SK-N-SH (cell line): Measurements from ENCODE around the gene ZYG11B. TPM values are rescaled to one million over a fixed set of nuclear protein-coding genes. Genes with fewer than 3 reads are reported as not detected.

Source experiments
- CTCF ChIA-PET: fragments of 300-600, 350-600 bp; formaldehyde crosslinking; extraction: SDS; loops from one replicate; lab custom pipeline; 2021; lab: Yijun Ruan, JAX
- POLR2A ChIA-PET: fragments of 350-600 bp; sonication (Branson Sonifier 250); formaldehyde crosslinking; extraction: SDS; loops from one replicate; lab custom pipeline; 2020; ENCODE audit warnings: antibody characterized with exemption, inconsistent platforms; lab: Yijun Ruan, JAX
- DNase-seq: peaks from one replicate; pipeline ENCODE4 v3.0.0; 2012
- H2AFZ ChIP-seq: fragments of 200-600 bp; sonication (generic); 2 replicates; pipeline ENCODE4 v1.8.1; 2016; ENCODE audit warnings: antibody characterized with exemption, mild to moderate bottlenecking, low read depth
- H3F3A ChIP-seq: fragments of 200-600 bp; sonication (generic); replicated peaks from 2 replicates; pipeline ENCODE3; 2016; ENCODE audit warnings: antibody characterized with exemption, mild to moderate bottlenecking; ENCODE audit not compliant: insufficient read depth
- H3K27ac ChIP-seq, 2 experiments: fragments of 200-500 bp in 1 of 2; fragments of 200-600 bp in 1 of 2; sonication (Bioruptor generic) in 1 of 2; sonication (generic), shearing (Covaris generic) in 1 of 2; 2 replicates each; pipeline versions ENCODE4 v1.5.1 to v1.6.1; 2014 to 2016; ENCODE audit warnings: low read depth in 2 of 2, inconsistent platforms in 1 of 2, low read length in 1 of 2, mild to moderate bottlenecking in 1 of 2, mixed read lengths in 1 of 2
- H3K27me3 ChIP-seq: fragments of 200-600 bp; sonication (generic), shearing (Covaris generic); 2 replicates; pipeline ENCODE4 v1.6.1; 2016; ENCODE audit warnings: mixed run types; ENCODE audit not compliant: insufficient read depth
- H3K36me3 ChIP-seq, 2 experiments: fragments of 200-500 bp in 1 of 2; fragments of 200-600 bp in 1 of 2; sonication (Bioruptor generic) in 1 of 2; sonication (generic) in 1 of 2; replicated peaks in 1 of 2; 2 replicates each; pipeline versions ENCODE3 to v1.5.1; 2014 to 2016; ENCODE audit warnings: low read length in 1 of 2, mild to moderate bottlenecking in 1 of 2; ENCODE audit not compliant: insufficient read depth in 2 of 2, control insufficient read depth in 1 of 2
- H3K4me1 ChIP-seq, 2 experiments: fragments of 200-500 bp in 1 of 2; fragments of 200-600 bp in 1 of 2; sonication (Bioruptor generic) in 1 of 2; sonication (generic), shearing (Covaris generic) in 1 of 2; 2 replicates each; pipeline versions ENCODE4 v1.5.1 to v1.6.1; 2014 to 2016; ENCODE audit warnings: low read depth in 1 of 2, low read length in 1 of 2, mixed run types in 1 of 2; ENCODE audit not compliant: insufficient read depth in 2 of 2, control insufficient read depth in 1 of 2
- H3K4me2 ChIP-seq: fragments of 200-600 bp; sonication (generic), shearing (Covaris generic); 2 replicates; pipeline ENCODE4 v1.6.1; 2017; ENCODE audit warnings: mixed run types
- H3K4me3 ChIP-seq, 2 experiments: fragments of 200-500 bp in 1 of 2; fragments of 200-600 bp in 1 of 2; sonication (Bioruptor generic) in 1 of 2; sonication (generic), shearing (Covaris generic) in 1 of 2; 2 replicates each; pipeline versions ENCODE4 v1.5.1 to v1.8.1; 2014 to 2016; ENCODE audit warnings: low read depth in 2 of 2, inconsistent platforms in 1 of 2, low read length in 1 of 2, mild to moderate bottlenecking in 1 of 2, mixed read lengths in 1 of 2, moderate library complexity in 1 of 2
- H3K79me2 ChIP-seq: fragments of 200-600 bp; sonication (generic); 2 replicates; pipeline ENCODE4 v1.8.1; 2017; ENCODE audit warnings: mild to moderate bottlenecking; ENCODE audit not compliant: insufficient read depth
- H3K9ac ChIP-seq: fragments of 200-600 bp; sonication (generic); 2 replicates; pipeline ENCODE4 v1.6.1; 2017; ENCODE audit warnings: mixed run types
- H3K9me2 ChIP-seq: fragments of 200-600 bp; sonication (generic); 2 replicates; pipeline ENCODE4 v1.6.1; 2017; ENCODE audit warnings: mixed run types
- H3K9me3 ChIP-seq: fragments of 200-600 bp; sonication (generic); 2 replicates; pipeline ENCODE4 v1.6.1; 2017; ENCODE audit warnings: mixed run types, mild to moderate bottlenecking, moderate library complexity
- H4K20me1 ChIP-seq: fragments of 200-600 bp; sonication (generic); 2 replicates; pipeline ENCODE4 v1.6.1; 2017; ENCODE audit warnings: mild to moderate bottlenecking, mixed run types; ENCODE audit not compliant: insufficient read depth
- CHD2 ChIP-seq: fragments of 150-350 bp; IDR thresholded peaks from 2 replicates; pipeline ENCODE4 v1.6.1; 2018; ENCODE audit warnings: low read length; ENCODE audit not compliant: partially characterized antibody
- ELF1 ChIP-seq: IDR thresholded peaks from 2 replicates; pipeline ENCODE4 v1.4.0; 2012
- EP300 ChIP-seq, 2 experiments: IDR thresholded peaks; 2 replicates each; pipeline versions ENCODE4 v1.4.0 to v1.6.1; 2012; ENCODE audit warnings: borderline replicate concordance in 1 of 2, low read depth in 1 of 2, low read length in 1 of 2
- EZH2phosphoT487 ChIP-seq: fragments of 200-600 bp; sonication (generic); IDR thresholded peaks from 2 replicates; pipeline ENCODE4 v1.6.1; 2017; ENCODE audit warnings: low read depth, mixed run types, mild to moderate bottlenecking, antibody characterized with exemption, moderate library complexity, borderline replicate concordance
- FOSL2 ChIP-seq: IDR thresholded peaks from 2 replicates; pipeline ENCODE4 v1.4.0; 2012; ENCODE audit warnings: low read depth, mild to moderate bottlenecking, moderate library complexity, borderline replicate concordance
- FOXJ3 ChIP-seq: sonication (generic); formaldehyde crosslinking; IDR thresholded peaks from 2 replicates; pipeline ENCODE4 v1.5.1; 2020; ENCODE audit warnings: mild to moderate bottlenecking, missing genetic modification reagents
- GABPA ChIP-seq: IDR thresholded peaks from 2 replicates; pipeline ENCODE4 v1.4.0; 2012; ENCODE audit warnings: low read depth, mild to moderate bottlenecking
- JUND ChIP-seq: IDR thresholded peaks from 2 replicates; pipeline ENCODE4 v1.4.0; 2012
- MAX ChIP-seq: IDR thresholded peaks from 2 replicates; pipeline ENCODE4 v1.4.0; 2012; ENCODE audit warnings: low read depth
- NRF1 ChIP-seq: IDR thresholded peaks from 2 replicates; pipeline ENCODE4 v1.6.1; 2012; ENCODE audit warnings: low read depth, mild to moderate bottlenecking, low read length
- PBX3 ChIP-seq: IDR thresholded peaks from 2 replicates; pipeline ENCODE4; 2012
- RAD21 ChIP-seq: IDR thresholded peaks from 2 replicates; pipeline ENCODE4 v1.6.1; 2012; ENCODE audit warnings: mild to moderate bottlenecking, low read length
- REST ChIP-seq: IDR thresholded peaks from 2 replicates; pipeline ENCODE4 v1.6.1; 2012; ENCODE audit warnings: mild to moderate bottlenecking, low read depth, low read length, moderate library complexity
- RFX5 ChIP-seq: IDR thresholded peaks from 2 replicates; pipeline ENCODE4 v1.6.1; 2012; ENCODE audit warnings: mild to moderate bottlenecking, improper control_type of control experiment, low read length
- RXRA ChIP-seq: IDR thresholded peaks from 2 replicates; pipeline ENCODE4 v1.4.0; 2012; ENCODE audit warnings: low read depth, mild to moderate bottlenecking, borderline replicate concordance
- SMC3 ChIP-seq: IDR thresholded peaks from 2 replicates; pipeline ENCODE4 v1.6.1; 2012; ENCODE audit warnings: low read depth, low read length, improper control_type of control experiment
- TAF1 ChIP-seq: IDR thresholded peaks from 2 replicates; pipeline ENCODE4 v1.6.1; 2012; ENCODE audit warnings: low read depth, mild to moderate bottlenecking, low read length, moderate library complexity, borderline replicate concordance
- USF1 ChIP-seq: IDR thresholded peaks from 2 replicates; pipeline ENCODE4 v1.4.0; 2012; ENCODE audit warnings: low read depth, borderline replicate concordance
- USF2 ChIP-seq: fragments of 150-350 bp; IDR thresholded peaks from 2 replicates; pipeline ENCODE4 v1.6.1; 2017; ENCODE audit warnings: antibody characterized with exemption, low read length, low read depth, borderline replicate concordance
- YY1 ChIP-seq: IDR thresholded peaks from 2 replicates; pipeline ENCODE4 v1.4.0; 2012; ENCODE audit warnings: low read depth, mild to moderate bottlenecking
- WGBS: methylation state at CpG from one replicate; pipeline ENCODE4 v1.1.6; 2017; ENCODE audit warnings: low lambda C conversion rate; 5-methylcytosine and 5-hydroxymethylcytosine counted together
- polyA plus RNA-seq, 3 experiments: library from polyadenylated mRNA; depleted of rRNA; stranded (reverse); fragments of >200 nt; gene quantifications; 2 replicates each; pipeline ENCODE4 v1.2.3, GENCODE V29; 2012

The ZYG11B gene
- polyA plus RNA-seq, 1 of the 3 experiments (the other 2 are of a cell fraction): 5.8 TPM

- ChIA-PET POLR2A (no interaction called here), CTCF (interaction anchor here (1.2 kb wide), 1 partner anchor 260 kb away, joined by 3 read pairs; no protein-coding TSS in a partner anchor)
- Histone ChIP-seq H3K4me3 (no peak overlapping the region), H3K9me3 (no peaks in the 10 kb centered on the region), H3F3A (no peaks in the 10 kb centered on the region), H3K9ac (no peak overlapping the region), H3K36me3 (peaks cover 10 to 20% of the 10 kb centered on the region in 2 experiments), H3K4me2 (no peak overlapping the region), H4K20me1 (no peaks in the 10 kb centered on the region), H3K27me3 (no peaks in the 10 kb centered on the region), H3K27ac (no peak overlapping the region), H3K79me2 (peaks cover 59% of the 10 kb centered on the region), H3K4me1 (peaks cover 0 to 4% of the 10 kb centered on the region in 2 experiments; a peak in 1 of 4 replicates), H2AFZ (no peak overlapping the region), H3K9me2 (no peaks in the 10 kb centered on the region)
- TF ChIP-seq FOXJ3: no peak
- TF ChIP-seq ELF1: no peak
- no peak for TF ChIP-seq GABPA
- TF ChIP-seq CHD2: no peak
- TF ChIP-seq EP300 (IDR thresholded peaks at IDR 0.05; ENCODE audit: borderline replicate concordance in 1 of 2, low read depth in 1 of 2, low read length in 1 of 2): no peak
- no peak for TF ChIP-seq RFX5
- TF ChIP-seq REST: no peak
- TF ChIP-seq EZH2phosphoT487: no peak
- no peak for TF ChIP-seq NRF1
- no peak for TF ChIP-seq YY1
- TF ChIP-seq TAF1: no peak
- no peak for TF ChIP-seq SMC3
- no peak for TF ChIP-seq RXRA
- DNase-seq: no peak
- WGBS: 91% methylated on average over 1 of the region's 1 CpG
Measured at GRCh38 chr1:52693843-52694242, 32.4 kb upstream of the ZYG11B start.

GRCh38 chr1:52695627-52696026 lies 30.6 kb upstream of the ZYG11B start:
- Histone ChIP-seq H3K36me3 (peaks cover 10 to 14% of the 10 kb centered on the region in 2 experiments), H2AFZ (no peak overlapping the region), H3K4me2 (no peak overlapping the region), H3K27me3 (no peaks in the 10 kb centered on the region), H3K9me3 (no peaks in the 10 kb centered on the region), H3K4me1 (peaks cover 0 to 4% of the 10 kb centered on the region in 2 experiments; a peak in 1 of 4 replicates), H3K9ac (no peak overlapping the region), H4K20me1 (no peaks in the 10 kb centered on the region), H3K9me2 (no peaks in the 10 kb centered on the region), H3F3A (peaks cover 10% of the 10 kb centered on the region)
- CTCF ChIA-PET: interaction anchor here (1.5 kb wide), 1 partner anchor 8 kb away, joined by 4 read pairs; no protein-coding TSS in a partner anchor
- DNase-seq: no peak
- POLR2A ChIA-PET: no interaction called here
- WGBS: 98% methylated on average over 7 of the region's 7 CpGs
- no peak for TF ChIP-seq EZH2phosphoT487
- no peak for TF ChIP-seq MAX
- TF ChIP-seq TAF1: no peak
- no peak for TF ChIP-seq PBX3
- no peak for TF ChIP-seq YY1
- TF ChIP-seq NRF1: no peak
- TF ChIP-seq EP300 (IDR thresholded peaks at IDR 0.05; ENCODE audit: borderline replicate concordance in 1 of 2, low read depth in 1 of 2, low read length in 1 of 2): no peak
- no peak for TF ChIP-seq FOSL2
- TF ChIP-seq USF1: no peak
- TF ChIP-seq SMC3: no peak
- no peak for TF ChIP-seq RAD21
- no peak for TF ChIP-seq USF2
- TF ChIP-seq JUND: no peak
- TF ChIP-seq CHD2: no peak
- TF ChIP-seq, all 33 proteins: peak for 0
- H3K4me3 ChIP-seq: no peak overlapping the region
- peaks cover 59% of the 10 kb centered on the region for H3K79me2 ChIP-seq
- H3K27ac ChIP-seq: no peak overlapping the region
